A673 (cell line): ENCODE data around the gene NTF3. TPM values are rescaled to one million over a fixed set of nuclear protein-coding genes. Genes with fewer than 3 reads are reported as not detected.

Source experiments
- BruUV-seq: library from RNA; stranded (reverse); fragments of 400-500 nt; replicated peaks from 2 replicates; lab custom pipeline; 2021; lab: Mats Ljungman, UMichigan
- CTCF ChIA-PET: fragments of 300-600 bp; sonication (Branson Sonifier 250); formaldehyde crosslinking; loops from one replicate; lab custom pipeline; 2022; ENCODE audit warnings: antibody characterized with exemption; lab: Charles Lee
- POLR2A ChIA-PET: fragments of 300-600 bp; sonication (Branson Sonifier 250); formaldehyde crosslinking; loops from one replicate; lab custom pipeline; 2022; ENCODE audit warnings: antibody characterized with exemption; ENCODE audit not compliant: low non-redundant PET; lab: Charles Lee
- DNase-seq: peaks from one replicate; pipeline ENCODE4 v3.0.0-alpha.2; 2015; ENCODE audit warnings: low spot score
- H3K27ac ChIP-seq: fragments of 200-600 bp; sonication (generic); 2 replicates; pipeline ENCODE4 v1.5.1; 2016; ENCODE audit warnings: mixed run types, low read depth, mild to moderate bottlenecking, mixed read lengths, antibody characterized with exemption, low read length; ENCODE audit not compliant: poor library complexity, severe bottlenecking
- H3K27me3 ChIP-seq: fragments of 200-600 bp; sonication (generic); replicated peaks from 2 replicates; pipeline ENCODE4 v1.6.1; 2017; ENCODE audit warnings: mixed run types, low read depth, mild to moderate bottlenecking, mixed read lengths, antibody characterized with exemption, low read length; ENCODE audit not compliant: insufficient read depth, poor library complexity
- H3K36me3 ChIP-seq: fragments of 200-600 bp; sonication (generic); 2 replicates; pipeline ENCODE4 v1.6.1; 2016; ENCODE audit warnings: mixed run types, mild to moderate bottlenecking, mixed read lengths, antibody characterized with exemption, low read length; ENCODE audit not compliant: insufficient read depth, poor library complexity, severe bottlenecking
- H3K4me1 ChIP-seq: fragments of 200-600 bp; sonication (generic); 2 replicates; pipeline ENCODE4 v1.6.1; 2017; ENCODE audit warnings: mixed run types, mild to moderate bottlenecking, mixed read lengths, antibody characterized with exemption, low read length; ENCODE audit not compliant: insufficient read depth, poor library complexity, severe bottlenecking
- H3K4me3 ChIP-seq: fragments of 200-600 bp; sonication (generic); 2 replicates; pipeline ENCODE4 v1.5.1; 2016; ENCODE audit warnings: low read depth, mixed run types, mild to moderate bottlenecking, mixed read lengths, low read length; ENCODE audit not compliant: poor library complexity, severe bottlenecking
- H3K9me3 ChIP-seq: fragments of 200-600 bp; sonication (generic); 2 replicates; pipeline ENCODE4 v1.6.1; 2016; ENCODE audit warnings: mixed run types, low read depth, mild to moderate bottlenecking, mixed read lengths, antibody characterized with exemption, low read length; ENCODE audit not compliant: poor library complexity, severe bottlenecking
- CTCF ChIP-seq: fragments of 300-800, 200-600 bp; sonication (generic); conservative IDR thresholded peaks from 2 replicates; pipeline ENCODE4 v1.5.1; 2017; ENCODE audit warnings: low read depth, mild to moderate bottlenecking, antibody characterized with exemption, low read length, moderate library complexity, mixed read lengths
- EZH2 ChIP-seq: fragments of 200-600 bp; sonication (generic); IDR thresholded peaks from 2 replicates; pipeline ENCODE4 v1.6.1; 2017; ENCODE audit warnings: borderline replicate concordance, low read depth, mild to moderate bottlenecking, mixed read lengths, antibody characterized with exemption, low read length; ENCODE audit not compliant: poor library complexity, severe bottlenecking
- intact Hi-C: fragments of 100-400 bp; cut with micrococcal nuclease; formaldehyde crosslinking; loops from one replicate; pipeline ENCODE4 v1.10.0; 2022; ENCODE audit not compliant: unreplicated experiment
- total RNA-seq: library from RNA; stranded (reverse); gene quantifications from 2 replicates; pipeline ENCODE4 v1.2.3, GENCODE V29; 2021

NTF3 gene
- total RNA-seq, 1 experiment from 2014 or later, result not detected

- intact Hi-C loops, result no loop called here
- CTCF ChIA-PET, result no interaction called here
- Histone ChIP-seq H3K4me1 (no peaks in the 10 kb centered on the region), H3K27me3 (peaks cover 24% of the 10 kb centered on the region), H3K9me3 (no peaks in the 10 kb centered on the region), H3K27ac (no peak overlapping the region), H3K4me3 (no peak overlapping the region), H3K36me3 (no peaks in the 10 kb centered on the region)
- POLR2A ChIA-PET, result no interaction called here
- no peak for TF ChIP-seq CTCF
- no peak for TF ChIP-seq EZH2
- DNase-seq, result no peak
- no TSS peak for BruUV-seq
These were observed 75.6 kb downstream of the NTF3 start for GRCh38 chr12:5507401-5507935.

DNA sequence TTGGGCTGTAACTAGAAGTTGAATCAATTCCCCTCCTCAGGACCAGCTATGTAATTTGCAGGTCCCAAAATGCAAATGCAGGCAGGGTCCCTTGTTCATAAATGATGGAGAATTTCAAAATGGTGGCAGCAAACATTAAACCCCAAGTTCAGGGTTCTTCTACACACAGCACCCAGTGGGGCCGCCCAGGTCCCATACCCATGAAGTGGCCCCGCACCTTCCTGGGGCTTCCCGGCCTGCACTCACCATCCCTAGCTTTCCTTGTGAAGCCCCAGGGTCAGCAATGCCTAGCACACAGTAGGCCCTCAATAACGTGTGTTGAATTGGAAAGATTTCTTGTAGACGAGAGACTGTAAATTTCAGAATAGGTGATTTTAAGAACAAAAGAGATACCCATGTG, 76.0 kb downstream of the NTF3 start:
- CTCF ChIA-PET, result no interaction called here
- no peaks in the 10 kb centered on the region for H3K4me1 ChIP-seq
- no peaks in the 10 kb centered on the region for H3K9me3 ChIP-seq
- intact Hi-C loops, result no loop called here
- no peaks in the 10 kb centered on the region for H3K36me3 ChIP-seq
- TF ChIP-seq CTCF (no peak), EZH2 (no peak)
- no peak for DNase-seq
- no TSS peak for BruUV-seq
- no peak overlapping the region for H3K27ac ChIP-seq
- peaks cover 27% of the 10 kb centered on the region for H3K27me3 ChIP-seq
- H3K4me3 ChIP-seq, result no peak overlapping the region
- POLR2A ChIA-PET, result no interaction called here

- TF ChIP-seq EZH2 (no peak), CTCF (no peak)
- no peaks in the 10 kb centered on the region for H3K36me3 ChIP-seq
- H3K4me3 ChIP-seq, result no peak overlapping the region
- no peak overlapping the region for H3K27ac ChIP-seq
- ChIA-PET CTCF (no interaction called here), POLR2A (no interaction called here)
- intact Hi-C loops, result no loop called here
- BruUV-seq, result no TSS peak
- H3K9me3 ChIP-seq, result no peaks in the 10 kb centered on the region
- DNase-seq, result no peak
- H3K4me1 ChIP-seq, result no peaks in the 10 kb centered on the region
- H3K27me3 ChIP-seq, result peaks cover 30% of the 10 kb centered on the region
These were observed 77.2 kb downstream of the NTF3 start for GRCh38 chr12:5509102-5509501.
